NCI-H1436 (cell line): ENCODE measurements around the gene FXYD6.
"Not testable (repeated sequence)": the region's sequence is repeated elsewhere in the genome, so short reads cannot be mapped to it uniquely, and the experiment has no call there.

Experiments
- DNase-seq: peaks from one replicate; lab custom pipeline; 2025; lab: John Stamatoyannopoulos, UW

FXYD6 gene, protein sequence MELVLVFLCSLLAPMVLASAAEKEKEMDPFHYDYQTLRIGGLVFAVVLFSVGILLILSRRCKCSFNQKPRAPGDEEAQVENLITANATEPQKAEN

GRCh38 chr11:117876341-117877119 is at the start of gene FXYD6:
TSS of gene FXYD6 (minus strand) at chr11:117876658. CDS start at chr11:117842776, 33,882 bp downstream.
- DNase-seq = peak; percentile 51

- DNase-seq = not testable (repeated sequence)
Observed at GRCh38 chr11:117926166-117926565, 49.7 kb upstream of the FXYD6 start.

DNA sequence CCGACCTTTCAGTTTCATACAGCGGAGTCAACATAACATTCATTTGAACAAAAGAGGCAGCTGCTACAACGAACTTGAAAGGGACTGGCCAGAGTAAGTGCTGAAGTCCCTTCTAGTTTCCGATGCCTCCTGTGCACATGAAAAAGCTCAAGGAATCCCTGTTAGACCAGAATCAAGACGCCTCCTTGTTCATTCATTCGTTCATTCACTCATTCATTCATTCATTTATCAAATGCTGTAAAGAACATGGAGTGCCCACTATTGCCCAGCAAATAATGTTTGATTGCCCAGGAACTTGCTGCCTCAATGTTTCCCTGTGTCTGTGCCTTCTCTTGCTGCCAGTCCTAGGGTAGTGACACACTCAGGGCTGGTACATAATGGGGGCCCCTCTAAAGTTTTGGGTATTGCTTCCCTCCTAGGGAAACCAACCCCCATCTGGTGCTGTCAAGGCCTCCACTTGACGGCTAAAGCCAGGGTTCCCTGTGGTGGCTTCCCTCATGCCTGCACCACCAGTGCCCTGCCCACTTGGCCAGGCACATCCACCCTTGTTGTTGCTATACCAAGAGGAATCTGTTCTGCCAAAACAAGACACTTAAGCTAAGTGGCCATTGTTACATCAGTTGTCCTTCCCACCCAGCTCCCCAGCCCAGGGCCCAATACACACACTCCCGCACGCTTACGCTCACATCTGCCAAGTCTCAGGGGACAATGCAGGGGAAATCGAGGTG is 48.9 kb upstream of the FXYD6 start:
- DNase-seq = no peak

DNA sequence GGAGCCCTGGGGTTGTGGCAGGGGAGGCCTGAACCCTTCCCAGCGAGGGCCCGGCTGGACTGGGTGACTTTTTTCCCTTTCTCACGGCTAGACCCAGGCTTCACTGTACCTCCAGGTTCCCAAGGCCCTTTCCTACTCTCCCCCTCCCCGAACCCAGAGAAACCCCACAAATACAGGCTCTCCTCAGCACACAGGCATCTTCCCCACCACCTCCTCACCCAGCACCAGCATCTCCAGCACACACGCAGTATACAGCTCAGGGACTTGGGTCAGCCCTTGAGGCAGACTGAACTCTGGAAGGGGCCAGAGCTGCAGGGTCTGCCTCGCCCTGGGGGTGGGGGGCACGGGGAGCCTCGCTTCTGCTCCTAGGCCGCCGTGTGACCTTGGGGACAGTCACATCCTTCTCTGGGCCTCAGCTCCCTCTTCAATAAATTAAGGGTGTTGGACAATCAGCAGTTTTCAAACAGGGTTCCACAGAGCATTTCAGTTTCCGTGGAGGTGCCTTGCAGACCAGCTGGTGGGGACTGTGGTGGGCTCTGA is 48.2 kb upstream of the FXYD6 start:
- DNase-seq = no peak

- no peak for DNase-seq
Observed at GRCh38 chr11:117923773-117924172, 47.3 kb upstream of the FXYD6 start.

- DNase-seq = no peak
Observed at GRCh38 chr11:117923275-117923674, 46.8 kb upstream of the FXYD6 start.

GRCh38 chr11:117921893-117922292 is 45.4 kb upstream of the FXYD6 start:
- DNase-seq = no peak

- DNase-seq = no peak
Observed at GRCh38 chr11:117921456-117921855, 45.0 kb upstream of the FXYD6 start.

GRCh38 chr11:117919781-117920221 is 43.3 kb upstream of the FXYD6 start:
- DNase-seq = no peak

DNA sequence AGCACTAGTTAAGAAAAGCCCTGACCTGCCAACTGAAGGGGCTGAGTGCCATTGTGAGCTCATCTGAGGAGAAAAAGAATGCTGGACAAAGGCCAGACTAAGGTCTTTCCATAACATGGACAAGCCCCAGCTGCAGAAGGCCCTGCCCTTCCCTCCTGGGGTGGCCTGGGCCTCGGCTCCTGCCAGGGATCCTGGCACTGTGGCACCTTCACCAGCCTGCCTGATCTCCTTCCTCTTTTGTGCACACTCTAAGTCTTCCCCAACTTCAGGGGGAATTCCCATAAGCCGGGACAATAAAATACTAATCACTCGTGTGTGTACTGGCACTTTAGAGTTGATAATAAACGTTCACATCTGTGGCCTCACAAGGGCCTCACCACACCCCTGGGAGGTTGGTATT is 42.9 kb upstream of the FXYD6 start:
- DNase-seq = no peak

DNA sequence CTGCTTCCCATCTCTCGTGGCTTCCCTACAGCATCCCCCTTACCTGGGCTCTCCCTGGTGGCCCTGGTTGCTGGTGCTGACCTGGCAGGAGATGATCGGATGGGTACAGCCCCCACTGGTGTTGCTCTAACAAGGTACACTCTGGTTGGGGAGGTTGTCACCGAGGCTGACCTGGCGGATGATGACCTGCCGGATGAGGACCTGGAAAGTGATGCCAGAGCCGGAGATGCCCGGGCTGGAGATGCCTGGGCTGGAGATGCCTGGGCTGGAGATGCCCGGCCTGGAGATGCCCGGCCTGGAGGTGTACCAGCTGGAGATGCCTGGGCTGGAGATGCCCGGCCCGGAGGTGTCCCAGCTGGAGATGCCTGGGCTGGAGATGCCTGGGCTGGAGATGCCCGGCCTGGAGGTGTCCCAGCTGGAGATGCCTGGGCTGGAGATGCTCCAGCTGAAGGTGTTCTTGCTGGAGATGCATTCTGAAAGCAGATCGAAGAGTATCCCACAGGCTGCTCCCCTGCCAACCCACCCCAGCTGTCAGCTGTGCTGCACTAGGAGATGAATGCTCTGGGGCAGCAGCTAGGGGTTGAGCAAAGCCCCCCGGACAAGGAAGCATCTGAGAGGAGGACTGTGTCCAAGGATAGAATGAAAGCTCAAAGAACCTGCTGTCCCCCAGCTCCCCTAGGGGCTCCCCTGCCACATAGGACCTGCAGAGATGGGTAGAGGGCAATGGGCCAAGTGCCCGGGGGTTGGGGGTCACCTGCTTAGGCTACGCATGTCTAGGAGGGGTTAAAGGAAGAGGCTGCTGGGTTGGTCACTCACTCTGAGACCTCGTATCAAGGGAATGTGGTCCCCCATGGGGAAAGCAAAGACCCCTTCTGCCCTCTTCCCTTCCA is 42.2 kb upstream of the FXYD6 start:
- DNase-seq = no peak

DNA sequence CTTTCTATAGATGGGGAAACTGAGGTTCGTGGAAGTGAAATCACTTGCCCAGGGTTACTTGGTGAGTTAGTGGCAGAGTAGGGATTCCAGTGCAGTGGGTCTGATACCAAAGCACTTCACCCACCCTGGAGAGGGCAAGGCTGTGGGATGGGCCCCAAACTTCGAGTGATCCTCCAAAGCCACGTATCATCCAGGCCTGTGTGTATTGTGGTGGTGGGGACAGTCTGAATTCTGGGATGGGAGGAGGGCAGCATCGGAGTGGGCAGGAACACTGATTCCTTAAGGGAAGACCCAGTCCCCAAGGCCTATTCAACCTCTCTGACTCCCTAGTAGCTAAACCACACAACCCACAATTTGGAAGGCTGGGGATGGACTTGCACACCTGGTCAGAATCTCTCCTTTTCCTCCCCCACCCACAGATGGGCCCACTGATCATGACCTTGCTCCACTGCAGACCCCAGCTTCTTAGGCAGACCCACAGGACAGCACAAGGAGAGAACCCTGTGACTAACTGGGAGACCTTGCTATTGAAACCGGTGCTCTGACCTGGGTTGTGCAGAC is 41.2 kb upstream of the FXYD6 start:
- DNase-seq = no peak

DNA sequence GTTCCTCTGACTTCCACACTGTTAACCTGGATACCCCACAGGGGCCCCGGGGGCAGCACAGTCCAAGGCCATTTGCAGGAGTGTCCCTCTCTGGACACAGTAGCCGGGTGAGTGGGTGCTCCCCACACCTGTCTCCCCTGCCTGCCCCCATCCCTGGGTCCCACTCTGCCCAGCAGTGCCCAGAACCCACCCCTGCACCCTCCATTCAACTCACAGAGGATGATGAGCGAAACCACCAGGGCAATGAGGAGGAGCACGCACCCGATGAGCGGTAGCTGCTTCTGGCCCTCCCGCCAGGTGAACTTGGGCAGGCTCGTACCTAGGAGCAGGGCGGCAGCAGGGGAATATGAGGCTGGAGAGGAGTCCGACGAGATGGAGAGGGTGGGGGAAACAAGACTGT is 40.5 kb upstream of the FXYD6 start:
- no peak for DNase-seq

- DNase-seq = no peak
Observed at GRCh38 chr11:117915672-117916235, 39.3 kb upstream of the FXYD6 start.

- DNase-seq = no peak
Observed at GRCh38 chr11:117914991-117915618, 38.6 kb upstream of the FXYD6 start.

DNA sequence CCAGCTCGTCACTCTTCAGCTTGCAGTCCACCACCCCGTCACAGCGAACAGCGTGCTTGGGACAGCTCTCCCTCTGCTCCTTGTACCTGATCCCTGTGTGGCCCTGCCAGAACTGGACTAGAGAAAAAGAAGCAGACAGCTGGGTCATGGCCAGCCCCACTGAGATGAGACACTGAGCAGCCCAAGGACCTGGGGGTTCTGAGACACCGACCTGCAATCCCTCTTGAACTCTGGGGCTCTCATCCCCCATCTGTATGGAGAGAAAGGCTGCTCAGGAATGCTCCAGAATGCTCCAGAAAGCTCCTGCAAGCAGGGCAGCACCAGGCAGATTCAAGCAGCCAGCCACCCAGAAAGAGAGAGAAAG is 37.9 kb upstream of the FXYD6 start:
- DNase-seq = no peak

DNA sequence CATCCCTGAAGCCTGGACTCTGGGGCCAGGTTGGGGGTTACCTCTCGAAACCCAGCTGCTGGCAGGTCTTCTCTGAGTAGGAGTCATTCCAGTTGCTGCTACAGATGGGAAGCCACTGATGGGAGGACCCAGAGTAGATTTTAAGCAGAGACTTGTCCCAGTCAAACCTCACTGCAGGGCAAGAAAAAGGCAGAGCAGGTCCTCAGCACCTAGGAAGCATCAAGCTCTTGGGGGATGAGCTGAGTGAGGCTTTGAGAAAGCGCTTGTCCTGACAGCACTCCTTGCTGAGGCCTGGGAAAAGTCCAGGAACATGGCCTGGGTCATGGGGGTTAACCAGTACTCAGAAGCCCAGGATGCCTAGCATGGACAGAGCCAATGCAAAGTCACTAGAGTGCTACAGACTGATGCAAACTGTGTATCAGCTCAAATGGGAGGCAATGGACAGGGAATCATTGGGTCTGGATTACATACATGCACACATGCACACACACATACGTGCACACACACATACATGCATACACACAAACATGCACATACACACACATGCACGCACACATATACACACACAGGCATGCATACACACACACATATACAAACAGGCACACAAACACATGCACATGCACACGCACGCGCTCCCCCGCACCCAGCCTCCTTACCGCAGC is 37.4 kb upstream of the FXYD6 start:
- no peak for DNase-seq

GRCh38 chr11:117912497-117912896 is 36.0 kb upstream of the FXYD6 start:
- DNase-seq = no peak

DNA sequence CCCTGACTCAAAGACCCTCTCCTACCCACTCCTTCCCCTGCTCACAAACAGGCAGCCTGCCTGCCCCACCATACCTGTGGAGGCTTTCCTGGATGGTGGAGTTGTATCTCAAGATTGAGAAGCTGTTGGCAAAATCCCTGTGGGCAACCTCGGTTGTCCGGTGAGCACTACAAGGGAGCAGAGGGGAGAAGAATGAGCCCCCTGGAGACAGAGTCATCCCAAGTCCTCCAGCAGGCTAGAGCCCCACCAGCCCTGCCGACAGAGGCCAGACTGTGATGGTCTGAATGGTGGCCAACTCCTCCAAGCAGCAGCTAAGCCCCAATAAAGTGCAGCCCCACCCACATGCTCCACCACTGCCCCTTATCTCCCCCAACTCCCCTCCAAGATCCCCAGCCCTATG is 35.2 kb upstream of the FXYD6 start:
- DNase-seq = no peak

GRCh38 chr11:117910941-117911655 is 34.6 kb upstream of the FXYD6 start:
- DNase-seq = no peak
